ENCODE results near the gene TTC7B.

DNA sequence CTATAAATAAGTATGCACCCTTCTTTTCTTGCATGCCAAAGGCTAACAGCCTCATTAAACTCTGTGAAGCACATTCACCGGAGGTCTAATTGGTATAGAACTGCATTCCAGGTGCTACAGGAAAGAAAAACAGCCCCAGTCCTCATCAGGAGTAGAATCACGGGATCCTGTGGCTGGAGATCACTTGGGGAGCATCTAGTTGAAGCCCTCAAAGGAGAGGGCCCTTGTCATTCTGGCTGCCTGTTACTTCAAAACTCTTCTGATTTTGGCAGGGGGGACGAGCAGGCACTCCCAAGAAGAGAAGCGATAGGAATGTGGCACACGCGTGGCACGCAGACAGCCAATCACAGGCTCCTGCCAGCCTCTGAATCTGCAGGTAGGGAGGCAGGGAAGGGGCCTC lies 154.4 kb downstream of the TTC7B start:
- TF ChIP-seq ELF4 (CRISPR knock-in tag; IDR thresholded peaks at IDR 0.05) (no peak), GATA2 (CRISPR knock-in tag; IDR thresholded peaks at IDR 0.05) (no peak), ZNF212 (CRISPR knock-in tag; IDR thresholded peaks at IDR 0.05) (no peak), JUND (IDR thresholded peaks at IDR 0.05; ENCODE audit: borderline replicate concordance, low read depth, low read length) (no peak), JUND (tag; IDR thresholded peaks at IDR 0.05; ENCODE audit: borderline replicate concordance, low read depth, low read length) (no peak), HNRNPL (IDR thresholded peaks at IDR 0.05; ENCODE audit: low read depth, low read length) (no peak)
- TF ChIP-seq, protein P1, sequence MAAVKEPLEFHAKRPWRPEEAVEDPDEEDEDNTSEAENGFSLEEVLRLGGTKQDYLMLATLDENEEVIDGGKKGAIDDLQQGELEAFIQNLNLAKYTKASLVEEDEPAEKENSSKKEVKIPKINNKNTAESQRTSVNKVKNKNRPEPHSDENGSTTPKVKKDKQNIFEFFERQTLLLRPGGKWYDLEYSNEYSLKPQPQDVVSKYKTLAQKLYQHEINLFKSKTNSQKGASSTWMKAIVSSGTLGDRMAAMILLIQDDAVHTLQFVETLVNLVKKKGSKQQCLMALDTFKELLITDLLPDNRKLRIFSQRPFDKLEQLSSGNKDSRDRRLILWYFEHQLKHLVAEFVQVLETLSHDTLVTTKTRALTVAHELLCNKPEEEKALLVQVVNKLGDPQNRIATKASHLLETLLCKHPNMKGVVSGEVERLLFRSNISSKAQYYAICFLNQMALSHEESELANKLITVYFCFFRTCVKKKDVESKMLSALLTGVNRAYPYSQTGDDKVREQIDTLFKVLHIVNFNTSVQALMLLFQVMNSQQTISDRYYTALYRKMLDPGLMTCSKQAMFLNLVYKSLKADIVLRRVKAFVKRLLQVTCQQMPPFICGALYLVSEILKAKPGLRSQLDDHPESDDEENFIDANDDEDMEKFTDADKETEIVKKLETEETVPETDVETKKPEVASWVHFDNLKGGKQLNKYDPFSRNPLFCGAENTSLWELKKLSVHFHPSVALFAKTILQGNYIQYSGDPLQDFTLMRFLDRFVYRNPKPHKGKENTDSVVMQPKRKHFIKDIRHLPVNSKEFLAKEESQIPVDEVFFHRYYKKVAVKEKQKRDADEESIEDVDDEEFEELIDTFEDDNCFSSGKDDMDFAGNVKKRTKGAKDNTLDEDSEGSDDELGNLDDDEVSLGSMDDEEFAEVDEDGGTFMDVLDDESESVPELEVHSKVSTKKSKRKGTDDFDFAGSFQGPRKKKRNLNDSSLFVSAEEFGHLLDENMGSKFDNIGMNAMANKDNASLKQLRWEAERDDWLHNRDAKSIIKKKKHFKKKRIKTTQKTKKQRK (IDR thresholded peaks at IDR 0.05; ENCODE audit: borderline replicate concordance, low read depth, low read length) = no peak

Data from K562 (cell line).